ENCODE results near the gene PALD1. TPM values are rescaled to one million over a fixed set of nuclear protein-coding genes. Genes with fewer than 3 reads are reported as not detected.

The PALD1 gene
- total RNA-seq, 1 experiment from 2014 or later = 33.1 TPM

- CTCF ChIA-PET = no interaction called here
- TF ChIP-seq, protein P1, sequence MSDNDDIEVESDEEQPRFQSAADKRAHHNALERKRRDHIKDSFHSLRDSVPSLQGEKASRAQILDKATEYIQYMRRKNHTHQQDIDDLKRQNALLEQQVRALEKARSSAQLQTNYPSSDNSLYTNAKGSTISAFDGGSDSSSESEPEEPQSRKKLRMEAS (IDR thresholded peaks at IDR 0.05) = no peak
- no peak for TF ChIP-seq ZBTB33 (IDR thresholded peaks at IDR 0.05; ENCODE audit: extremely low read depth, insufficient replicate concordance, low read length)
- no peak for TF ChIP-seq SRF (IDR thresholded peaks at IDR 0.05; ENCODE audit: low read depth)
- no peak for TF ChIP-seq YY1 (IDR thresholded peaks at IDR 0.05; ENCODE audit: extremely low read depth, insufficient replicate concordance, low read depth, low read length)
- no peak for TF ChIP-seq JUND (IDR thresholded peaks at IDR 0.05)
- TF ChIP-seq, protein P2, sequence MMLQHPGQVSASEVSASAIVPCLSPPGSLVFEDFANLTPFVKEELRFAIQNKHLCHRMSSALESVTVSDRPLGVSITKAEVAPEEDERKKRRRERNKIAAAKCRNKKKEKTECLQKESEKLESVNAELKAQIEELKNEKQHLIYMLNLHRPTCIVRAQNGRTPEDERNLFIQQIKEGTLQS (IDR thresholded peaks at IDR 0.05) = no peak
- TF ChIP-seq RAD21 (IDR thresholded peaks at IDR 0.05; ENCODE audit: low read depth) = no peak
- TF ChIP-seq REST (IDR thresholded peaks at IDR 0.05; ENCODE audit: low read depth) = no peak
- TF ChIP-seq CBX3 (IDR thresholded peaks at IDR 0.05; ENCODE audit: low read depth) = no peak
- no peak for TF ChIP-seq EZH2 (IDR thresholded peaks at IDR 0.05)
- TF ChIP-seq ELF1 (IDR thresholded peaks at IDR 0.05; ENCODE audit: borderline replicate concordance, low read depth) = no peak
- TF ChIP-seq, protein P3, sequence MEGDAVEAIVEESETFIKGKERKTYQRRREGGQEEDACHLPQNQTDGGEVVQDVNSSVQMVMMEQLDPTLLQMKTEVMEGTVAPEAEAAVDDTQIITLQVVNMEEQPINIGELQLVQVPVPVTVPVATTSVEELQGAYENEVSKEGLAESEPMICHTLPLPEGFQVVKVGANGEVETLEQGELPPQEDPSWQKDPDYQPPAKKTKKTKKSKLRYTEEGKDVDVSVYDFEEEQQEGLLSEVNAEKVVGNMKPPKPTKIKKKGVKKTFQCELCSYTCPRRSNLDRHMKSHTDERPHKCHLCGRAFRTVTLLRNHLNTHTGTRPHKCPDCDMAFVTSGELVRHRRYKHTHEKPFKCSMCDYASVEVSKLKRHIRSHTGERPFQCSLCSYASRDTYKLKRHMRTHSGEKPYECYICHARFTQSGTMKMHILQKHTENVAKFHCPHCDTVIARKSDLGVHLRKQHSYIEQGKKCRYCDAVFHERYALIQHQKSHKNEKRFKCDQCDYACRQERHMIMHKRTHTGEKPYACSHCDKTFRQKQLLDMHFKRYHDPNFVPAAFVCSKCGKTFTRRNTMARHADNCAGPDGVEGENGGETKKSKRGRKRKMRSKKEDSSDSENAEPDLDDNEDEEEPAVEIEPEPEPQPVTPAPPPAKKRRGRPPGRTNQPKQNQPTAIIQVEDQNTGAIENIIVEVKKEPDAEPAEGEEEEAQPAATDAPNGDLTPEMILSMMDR (IDR thresholded peaks at IDR 0.05 in 2 of 3, conservative IDR thresholded peaks at IDR 0.05 in 1 of 3; ENCODE audit: borderline replicate concordance in 1 of 3, insufficient read depth in 1 of 3, low read depth in 2 of 3, low read length in 2 of 3) = no peak
- TF ChIP-seq POLR2A (IDR thresholded peaks at IDR 0.05; ENCODE audit: borderline replicate concordance, extremely low read depth, insufficient read depth, insufficient read length) = no peak
- TF ChIP-seq CEBPB (IDR thresholded peaks at IDR 0.05; ENCODE audit: low read depth) = no peak
- Histone ChIP-seq H3K9me2 (ENCODE audit: insufficient read depth) (no peaks in the 10 kb centered on the region), H3K4me1 (ENCODE audit: control insufficient read depth in 1 of 2, insufficient read depth in 2 of 2, low read length in 2 of 2) (peaks cover 3 to 11% of the 10 kb centered on the region in 2 experiments; a peak in 2 of 4 replicates), H3K4me3 (replicated peaks in 1 of 2; ENCODE audit: low read depth in 1 of 2, low read length in 2 of 2) (no peak overlapping the region), H3K36me3 (ENCODE audit: control insufficient read depth in 1 of 2, insufficient read depth in 2 of 2, low read length in 2 of 2) (peaks cover 14 to 29% of the 10 kb centered on the region in 2 experiments; a peak in 3 of 4 replicates), H3K4me2 (ENCODE audit: low read length) (no peak overlapping the region), H3K27ac (ENCODE audit: low read depth, low read length) (no peak overlapping the region), H3K9ac (ENCODE audit: low read length) (no peak overlapping the region), H3K79me2 (ENCODE audit: insufficient read depth, low read length) (no peaks in the 10 kb centered on the region; the same call in 1 of the 2 replicates), H3K9me3 (ENCODE audit: control insufficient read depth in 1 of 2, insufficient read depth in 1 of 2, low read depth in 1 of 2, low read length in 2 of 2) (no peaks in the 10 kb centered on the region), H4K20me1 (ENCODE audit: insufficient read depth) (no peaks in the 10 kb centered on the region), H2AFZ (ENCODE audit: low read depth, low read length, poor library complexity, severe bottlenecking) (no peak overlapping the region), H3K27me3 (ENCODE audit: insufficient read depth, low read length) (no peaks in the 10 kb centered on the region)
- POLR2A ChIA-PET = no interaction called here
- RAD21 ChIA-PET (ENCODE audit: low non-redundant PET in 1 of 2, low total read pairs in 2 of 2, uncharacterized antibody in 2 of 2, unreplicated experiment in 2 of 2) = no interaction called here
- no peak for ATAC-seq
- DNase-seq (ENCODE audit: low read depth, low spot score) = no peak
- no TSS peak for BruUV-seq (replicated peaks)
- intact Hi-C loops (cut with micrococcal nuclease) = no loop called here
Measured at GRCh38 chr10:70533189-70533558, 54.6 kb downstream of the PALD1 start.

Data from HCT116 (cell line).